H9 (cell line): ENCODE results near the gene SRGAP1. TPM values are rescaled to one million over a fixed set of nuclear protein-coding genes. Genes with fewer than 3 reads are reported as not detected.
"Not testable (repeated sequence)": the region's sequence is repeated elsewhere in the genome, so short reads cannot be mapped to it uniquely, and the experiment has no call there.

ENCODE experiments used
- DNase-seq: peaks from one replicate; pipeline ENCODE4 v3.0.0-alpha.2; 2017
- H2AFZ ChIP-seq: one replicate; pipeline ENCODE4 v1.6.1; 2013; ENCODE audit warnings: mild to moderate bottlenecking, low read length, control low read depth, moderate library complexity
- H2AK5ac ChIP-seq: 2 replicates; pipeline ENCODE4 v1.6.1; 2013; ENCODE audit warnings: low read length, control low read depth, mixed read lengths; ENCODE audit not compliant: insufficient read length
- H2BK120ac ChIP-seq: one replicate; pipeline ENCODE4 v1.6.1; 2013; ENCODE audit warnings: low read depth, mild to moderate bottlenecking, low read length, control low read depth, inconsistent platforms; ENCODE audit not compliant: poor library complexity, severe bottlenecking
- H2BK12ac ChIP-seq: 2 replicates; pipeline ENCODE4 v1.6.1; 2013; ENCODE audit warnings: low read length, control low read depth, mixed read lengths, low read depth; ENCODE audit not compliant: insufficient read length
- H2BK15ac ChIP-seq: 2 replicates; pipeline ENCODE4 v1.6.1; 2013; ENCODE audit warnings: low read depth, low read length, control low read depth
- H2BK20ac ChIP-seq: one replicate; pipeline ENCODE4 v1.6.1; 2013; ENCODE audit warnings: low read depth, mild to moderate bottlenecking, low read length, control low read depth, inconsistent platforms; ENCODE audit not compliant: poor library complexity, severe bottlenecking
- H2BK5ac ChIP-seq: 2 replicates; pipeline ENCODE4 v1.6.1; 2013; ENCODE audit warnings: low read length, control low read depth, mixed read lengths; ENCODE audit not compliant: insufficient read length
- H3K14ac ChIP-seq: 2 replicates; pipeline ENCODE4 v1.6.1; 2013; ENCODE audit warnings: low read length, control low read depth; ENCODE audit not compliant: insufficient read depth
- H3K18ac ChIP-seq: 2 replicates; pipeline ENCODE4 v1.6.1; 2013; ENCODE audit warnings: low read depth, mild to moderate bottlenecking, mixed read lengths, low read length, control low read depth; ENCODE audit not compliant: insufficient read length
- H3K23ac ChIP-seq: 2 replicates; pipeline ENCODE4 v1.6.1; 2013; ENCODE audit warnings: low read length, control low read depth, mixed read lengths, low read depth; ENCODE audit not compliant: insufficient read length
- H3K23me2 ChIP-seq: 2 replicates; pipeline ENCODE4 v1.6.1; 2013; ENCODE audit warnings: low read depth, mild to moderate bottlenecking, mixed read lengths, low read length, control low read depth; ENCODE audit not compliant: insufficient read length, poor library complexity, severe bottlenecking
- H3K27ac ChIP-seq: 2 replicates; pipeline ENCODE4 v1.5.1; 2013; ENCODE audit warnings: low read length, control low read depth, mixed read lengths, low read depth; ENCODE audit not compliant: insufficient read length
- H3K27me3 ChIP-seq: 2 replicates; pipeline ENCODE4 v1.6.1; 2013; ENCODE audit warnings: low read length, control low read depth, inconsistent platforms; ENCODE audit not compliant: insufficient read depth
- H3K4ac ChIP-seq: 2 replicates; pipeline ENCODE4 v1.6.1; 2013; ENCODE audit warnings: low read depth, mild to moderate bottlenecking, control low read depth, inconsistent platforms, low read length, moderate library complexity
- H3K4me1 ChIP-seq: 2 replicates; pipeline ENCODE4 v1.6.1; 2013; ENCODE audit warnings: low read length, control low read depth, inconsistent platforms; ENCODE audit not compliant: insufficient read depth
- H3K4me2 ChIP-seq: 2 replicates; pipeline ENCODE4 v1.6.1; 2013; ENCODE audit warnings: low read length, control low read depth, mixed read lengths; ENCODE audit not compliant: insufficient read length, insufficient read depth
- H3K56ac ChIP-seq: 2 replicates; pipeline ENCODE4 v1.6.1; 2013; ENCODE audit warnings: low read depth, mild to moderate bottlenecking, mixed read lengths, low read length, control low read depth; ENCODE audit not compliant: insufficient read length
- H3K79me1 ChIP-seq: 2 replicates; pipeline ENCODE4 v1.6.1; 2013; ENCODE audit warnings: low read depth, mild to moderate bottlenecking, moderate library complexity, low read length, control low read depth, inconsistent platforms; ENCODE audit not compliant: insufficient read depth, poor library complexity, severe bottlenecking
- H3K79me2 ChIP-seq: 2 replicates; pipeline ENCODE4 v1.6.1; 2013; ENCODE audit warnings: low read length, control low read depth, inconsistent platforms; ENCODE audit not compliant: insufficient read depth
- H3K9ac ChIP-seq: 2 replicates; pipeline ENCODE4 v1.6.1; 2013; ENCODE audit warnings: low read length, control low read depth, mixed read lengths; ENCODE audit not compliant: insufficient read length; ENCODE audit errors: extremely low read depth
- H3K9me3 ChIP-seq: one replicate; pipeline ENCODE4 v1.6.1; 2013; ENCODE audit warnings: low read depth, low read length, inconsistent platforms; ENCODE audit not compliant: control insufficient read depth
- H3T11ph ChIP-seq: one replicate; pipeline ENCODE4 v1.6.1; 2013; ENCODE audit warnings: mild to moderate bottlenecking, low read length, control low read depth, inconsistent platforms
- H4K20me1 ChIP-seq: one replicate; pipeline ENCODE4 v1.6.1; 2013; ENCODE audit not compliant: control insufficient read depth, insufficient read length, insufficient read depth
- H4K5ac ChIP-seq: 2 replicates; pipeline ENCODE4 v1.6.1; 2013; ENCODE audit warnings: low read depth, mild to moderate bottlenecking, mixed read lengths, low read length, control low read depth; ENCODE audit not compliant: insufficient read length
- H4K8ac ChIP-seq: replicated peaks from 2 replicates; pipeline ENCODE4 v1.6.1; 2013; ENCODE audit warnings: low read length, control low read depth, mixed read lengths, low read depth; ENCODE audit not compliant: insufficient read length
- H4K91ac ChIP-seq: 2 replicates; pipeline ENCODE4 v1.6.1; 2013; ENCODE audit warnings: low read depth, mild to moderate bottlenecking, moderate library complexity, mixed read lengths, low read length, control low read depth; ENCODE audit not compliant: insufficient read length
- H3K27ac Mint-ChIP-seq, 3 experiments: 2 replicates in 2 of 3; 3 replicates in 1 of 3; pipeline ENCODE4 v1.8.0; 2020 to 2021; ENCODE audit warnings: mixed read lengths in 3 of 3, mild to moderate bottlenecking in 1 of 3, moderate library complexity in 1 of 3
- H3K27me3 Mint-ChIP-seq: 2 replicates; pipeline ENCODE4 v1.8.0; 2021; ENCODE audit warnings: low read depth, mild to moderate bottlenecking, moderate library complexity, mixed read lengths
- H3K36me3 Mint-ChIP-seq, 3 experiments: 2 replicates in 2 of 3; 3 replicates in 1 of 3; pipeline ENCODE4 v1.8.0; 2020 to 2021; ENCODE audit warnings: low read depth in 3 of 3, mixed read lengths in 3 of 3; ENCODE audit not compliant: insufficient read depth in 1 of 3
- H3K4me1 Mint-ChIP-seq, 2 experiments: 2 replicates each; pipeline ENCODE4 v1.8.0; 2020; ENCODE audit warnings: mixed read lengths in 2 of 2
- H3K4me3 Mint-ChIP-seq, 2 experiments: 2 replicates in 1 of 2; 3 replicates in 1 of 2; pipeline ENCODE4 v1.8.0; 2020 to 2021; ENCODE audit warnings: mild to moderate bottlenecking in 2 of 2, mixed read lengths in 2 of 2, moderate library complexity in 1 of 2
- H3K9me3 Mint-ChIP-seq, 2 experiments: 2 replicates in 1 of 2; 3 replicates in 1 of 2; pipeline ENCODE4 v1.8.0; 2020; ENCODE audit warnings: mild to moderate bottlenecking in 2 of 2, mixed read lengths in 2 of 2, moderate library complexity in 1 of 2
- WGBS: extraction: QIAGEN DNeasy Blood & Tissue Kit; methylation state at CpG from one replicate; pipeline ENCODE4 v1.1.7; 2013; ENCODE audit warnings: missing lambda C conversion rate, low lambda C conversion rate, mixed read lengths; ENCODE audit not compliant: insufficient read length; ENCODE audit errors: extremely low coverage; 5-methylcytosine and 5-hydroxymethylcytosine counted together
- total RNA-seq: library from RNA; stranded (reverse); gene quantifications from 2 replicates; pipeline ENCODE4 v1.2.1, GENCODE V29; 2021
- TF ChIP-seq, protein P1 (sequence below): fragments of 200-600 bp; sonication (generic); conservative IDR thresholded peaks from 3 replicates; pipeline ENCODE4 v1.8.0; 2021; ENCODE audit warnings: antibody characterized with exemption, mild to moderate bottlenecking

Gene SRGAP1
- total RNA-seq, 1 experiment from 2014 or later = 4.8 TPM

DNA sequence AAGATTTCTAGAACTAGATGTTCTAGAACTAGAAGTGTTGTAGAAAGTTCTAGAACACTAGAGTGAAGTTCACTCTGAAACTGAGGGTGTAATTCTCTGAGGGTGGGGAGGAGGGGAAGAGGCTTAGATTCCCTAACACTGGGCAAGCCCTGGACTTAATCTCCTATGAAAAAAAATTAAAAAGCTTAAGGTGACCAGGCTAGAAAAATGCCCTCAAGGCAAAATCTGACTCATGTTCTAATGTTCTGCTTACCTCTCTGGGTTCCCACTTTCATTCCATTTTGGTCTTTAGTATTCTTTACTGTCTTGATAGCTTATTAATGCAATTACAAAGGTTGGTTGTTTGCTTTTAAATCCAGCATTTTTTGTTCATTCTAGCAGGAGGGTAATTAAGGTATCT is 276.1 kb downstream of the SRGAP1 start:
- no peak overlapping the region for H4K91ac ChIP-seq
- no peak overlapping the region for H3T11ph ChIP-seq
- H2AK5ac ChIP-seq = no peak overlapping the region
- Mint-ChIP-seq H3K4me1 (no peaks in the 10 kb centered on the region), H3K9me3 (no peaks in the 10 kb centered on the region), H3K36me3 (no peaks in the 10 kb centered on the region), H3K27me3 (no peaks in the 10 kb centered on the region), H3K4me3 (no peak overlapping the region), H3K27ac (no peak overlapping the region; a peak in 1 of 7 replicates)
- H4K20me1 ChIP-seq = no peaks in the 10 kb centered on the region
- no peaks in the 10 kb centered on the region for H3K23me2 ChIP-seq
- no peaks in the 10 kb centered on the region for H3K79me2 ChIP-seq
- no peak overlapping the region for H3K23ac ChIP-seq
- no peak overlapping the region for H4K5ac ChIP-seq
- no peaks in the 10 kb centered on the region for H3K4me1 ChIP-seq
- H3K9ac ChIP-seq = no peak overlapping the region
- no peaks in the 10 kb centered on the region for H3K9me3 ChIP-seq
- H4K8ac ChIP-seq = no peak overlapping the region
- no peak overlapping the region for H2BK120ac ChIP-seq
- H3K79me1 ChIP-seq = no peaks in the 10 kb centered on the region
- H2BK5ac ChIP-seq = no peak overlapping the region
- H3K56ac ChIP-seq = no peak overlapping the region
- H3K4ac ChIP-seq = no peak overlapping the region
- H3K4me2 ChIP-seq = no peak overlapping the region
- DNase-seq = no peak
- TF ChIP-seq, protein P1, sequence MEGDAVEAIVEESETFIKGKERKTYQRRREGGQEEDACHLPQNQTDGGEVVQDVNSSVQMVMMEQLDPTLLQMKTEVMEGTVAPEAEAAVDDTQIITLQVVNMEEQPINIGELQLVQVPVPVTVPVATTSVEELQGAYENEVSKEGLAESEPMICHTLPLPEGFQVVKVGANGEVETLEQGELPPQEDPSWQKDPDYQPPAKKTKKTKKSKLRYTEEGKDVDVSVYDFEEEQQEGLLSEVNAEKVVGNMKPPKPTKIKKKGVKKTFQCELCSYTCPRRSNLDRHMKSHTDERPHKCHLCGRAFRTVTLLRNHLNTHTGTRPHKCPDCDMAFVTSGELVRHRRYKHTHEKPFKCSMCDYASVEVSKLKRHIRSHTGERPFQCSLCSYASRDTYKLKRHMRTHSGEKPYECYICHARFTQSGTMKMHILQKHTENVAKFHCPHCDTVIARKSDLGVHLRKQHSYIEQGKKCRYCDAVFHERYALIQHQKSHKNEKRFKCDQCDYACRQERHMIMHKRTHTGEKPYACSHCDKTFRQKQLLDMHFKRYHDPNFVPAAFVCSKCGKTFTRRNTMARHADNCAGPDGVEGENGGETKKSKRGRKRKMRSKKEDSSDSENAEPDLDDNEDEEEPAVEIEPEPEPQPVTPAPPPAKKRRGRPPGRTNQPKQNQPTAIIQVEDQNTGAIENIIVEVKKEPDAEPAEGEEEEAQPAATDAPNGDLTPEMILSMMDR = no peak
- no peak overlapping the region for H2AFZ ChIP-seq
- no peak overlapping the region for H2BK12ac ChIP-seq
- H3K27ac ChIP-seq = no peak overlapping the region
- H3K18ac ChIP-seq = no peak overlapping the region
- H3K27me3 ChIP-seq = no peaks in the 10 kb centered on the region
- H3K14ac ChIP-seq = no peak overlapping the region
- H2BK20ac ChIP-seq = no peak overlapping the region
- H2BK15ac ChIP-seq = no peak overlapping the region

DNA sequence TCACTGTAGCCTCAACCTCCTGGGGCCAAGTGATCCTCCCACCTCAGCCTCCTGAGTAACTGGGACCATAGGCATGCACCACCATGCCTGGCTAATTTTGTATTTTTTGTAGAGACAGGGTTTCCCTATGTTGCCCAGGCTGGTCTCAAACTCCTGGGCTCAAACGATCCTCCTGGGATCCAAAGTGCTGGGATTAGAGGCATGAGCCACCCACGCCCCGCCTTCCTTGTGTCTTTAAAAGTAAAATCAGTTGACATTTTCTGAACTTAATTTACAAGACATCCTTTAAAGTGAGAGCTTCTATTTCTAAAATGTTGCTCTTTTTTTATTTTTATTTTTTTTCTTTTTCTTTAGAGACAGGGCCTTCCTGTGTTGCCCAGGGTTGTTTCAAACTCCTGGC is 276.6 kb downstream of the SRGAP1 start:
- no CpG with 5 or more reads among the region's 3 CpGs for WGBS
- H2BK120ac ChIP-seq, H2BK5ac ChIP-seq, H3K9me3 ChIP-seq, H3K4me1 ChIP-seq, H3K4me3 Mint-ChIP-seq, H4K5ac ChIP-seq, H2AK5ac ChIP-seq, H3K27me3 ChIP-seq, H4K20me1 ChIP-seq, DNase-seq, H2AFZ ChIP-seq, H3K4me1 Mint-ChIP-seq, H2BK15ac ChIP-seq, H2BK12ac ChIP-seq, H3K36me3 Mint-ChIP-seq, H4K91ac ChIP-seq, H3K27me3 Mint-ChIP-seq, H3K9me3 Mint-ChIP-seq, H2BK20ac ChIP-seq, H3K18ac ChIP-seq, H3K56ac ChIP-seq, H3K27ac ChIP-seq, H4K8ac ChIP-seq, H3K27ac Mint-ChIP-seq, H3K14ac ChIP-seq, H3K79me1 ChIP-seq, H3K9ac ChIP-seq, H3K79me2 ChIP-seq, H3K4me2 ChIP-seq, H3T11ph ChIP-seq, H3K23ac ChIP-seq, H3K23me2 ChIP-seq, H3K4ac ChIP-seq: not testable (repeated sequence)
